ENCODE data around the gene ENG.
A peak's percentile ranks its signal among the peaks of the same experiment; 100 is the strongest.
"Not testable (repeated sequence)": the region's sequence is repeated elsewhere in the genome, so short reads cannot be mapped to it uniquely, and the experiment has no call there.

The ENG gene

DNA sequence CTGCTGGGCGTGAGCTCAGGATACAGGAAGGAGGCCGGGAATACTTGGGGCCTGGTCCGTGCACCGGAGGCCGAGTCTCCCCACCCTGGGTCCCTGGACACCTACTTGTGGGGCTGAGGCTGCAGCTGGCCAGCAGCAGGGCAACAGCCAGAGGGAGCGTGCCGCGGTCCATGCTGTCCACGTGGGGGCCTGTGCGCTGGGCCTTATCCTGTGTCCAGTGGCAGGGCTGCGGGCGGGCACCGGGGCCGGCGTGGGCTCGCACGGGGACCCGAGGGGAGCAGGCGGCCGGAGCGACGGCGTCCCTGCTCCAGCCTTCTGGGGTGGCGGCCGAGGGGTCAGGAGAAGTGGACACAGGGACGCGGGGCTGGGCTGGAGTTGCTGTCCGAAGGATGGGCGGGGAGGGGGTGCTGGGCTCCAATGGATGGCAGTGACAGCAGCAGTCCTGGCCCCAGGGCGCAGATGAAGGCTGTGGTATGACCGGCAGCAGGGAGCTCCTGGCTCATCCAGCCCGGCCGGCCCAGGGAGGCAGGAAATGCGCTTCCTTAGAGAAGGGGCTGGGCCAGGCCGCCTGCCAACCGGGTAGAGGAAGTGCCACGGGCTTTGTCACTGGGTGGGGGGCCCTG is at the start of gene ENG:
Gene ENG, minus strand, starts transcription at position 475 of the 623 bp plus-strand sequence. Its CDS starts 303 bp downstream, at position 172.
- DNase-seq (ENCODE audit: low read depth in 2 of 2) = no peak

DNA sequence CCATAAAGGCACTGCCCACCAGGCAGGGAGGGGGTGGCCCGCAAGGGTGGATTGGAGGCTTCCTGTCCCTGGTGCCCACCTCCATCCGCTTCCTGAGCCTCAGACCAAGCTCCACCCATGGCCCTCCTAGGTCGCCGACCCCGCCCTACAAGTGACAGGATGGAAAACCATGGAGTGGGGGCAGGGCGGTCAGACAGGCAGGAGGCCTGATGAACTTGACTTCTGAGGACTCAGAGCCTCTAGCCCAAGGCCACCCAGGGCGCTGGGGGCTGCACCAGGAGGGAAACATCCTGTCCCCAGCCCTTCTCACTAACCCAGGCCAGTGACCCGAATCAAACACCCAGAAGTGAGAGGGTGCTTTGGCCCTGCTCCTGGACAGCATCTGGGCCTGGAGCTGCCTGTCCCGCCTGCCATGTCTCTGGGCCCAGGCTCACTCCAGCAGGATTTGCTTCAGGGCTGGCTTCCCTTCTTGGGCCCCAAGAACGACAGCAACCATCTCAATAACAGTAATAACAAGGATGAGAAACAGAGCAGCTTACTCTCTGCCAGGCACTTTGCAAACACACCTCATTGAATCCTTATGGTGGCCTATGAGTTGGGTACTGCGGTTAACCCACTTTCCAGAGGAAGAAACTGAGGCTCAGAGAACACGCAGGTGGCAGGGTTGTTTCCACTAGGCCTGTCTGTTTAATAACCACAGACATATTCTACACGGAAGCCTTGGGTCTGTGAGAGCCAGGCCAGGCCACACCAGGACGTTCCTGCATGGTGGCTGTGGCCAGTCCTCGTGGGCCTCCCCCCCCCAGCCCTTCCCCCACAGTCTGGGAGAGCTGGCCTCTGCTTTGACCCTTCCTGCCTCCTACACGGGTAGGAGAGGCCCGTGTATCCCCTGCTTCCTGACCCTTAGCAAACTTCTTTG is 49.4 kb upstream of the ENG start:
- DNase-seq (ENCODE audit: low read depth in 2 of 2) = peak in 1 of 2 donors; percentile 86

DNA sequence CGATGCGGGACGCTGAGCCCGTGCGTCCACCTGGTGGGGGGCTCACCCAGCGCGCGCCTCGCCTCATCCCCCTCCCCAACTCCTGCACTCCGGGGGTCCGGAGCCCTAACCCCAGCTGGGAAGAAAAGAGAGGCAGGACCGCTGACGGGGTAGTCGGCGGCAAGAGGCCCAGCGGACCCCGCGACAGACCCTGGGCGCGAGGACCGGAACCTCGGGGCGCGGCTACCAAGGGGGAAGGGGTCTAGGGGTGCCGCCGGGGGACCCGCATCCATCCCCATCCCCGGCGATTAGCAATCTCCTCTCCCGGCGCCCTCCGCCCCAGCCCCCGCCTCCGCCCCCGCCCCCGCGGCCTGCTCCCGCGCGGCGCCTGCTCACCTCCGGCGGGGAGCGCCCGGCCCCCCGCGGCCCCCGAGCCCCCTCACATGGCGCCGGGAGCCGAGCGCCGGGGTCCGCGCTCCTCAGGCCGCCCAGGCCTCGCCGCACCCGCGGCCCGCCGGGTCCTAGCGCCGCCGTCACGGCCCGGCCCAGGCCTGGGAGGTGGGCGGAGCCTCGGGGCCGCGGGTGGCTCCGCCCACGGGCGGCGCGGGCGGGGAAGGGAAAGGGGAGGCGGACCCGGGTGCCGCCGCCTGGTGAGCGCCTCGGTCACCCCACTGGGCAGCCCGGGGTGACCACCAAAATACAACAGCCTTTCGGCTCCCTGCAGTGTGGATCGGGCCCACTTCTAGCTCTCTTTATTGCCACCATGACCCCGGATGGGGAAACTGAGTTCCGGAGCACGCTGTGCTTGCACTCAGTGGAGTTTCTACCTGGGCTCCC is 44.9 kb upstream of the ENG start, which contains the start of gene ST6GALNAC6:
Gene ST6GALNAC6, minus strand, starts transcription at position 476 of the 816 bp plus-strand sequence. CDS start 1,622 bp downstream, outside the sequence.
- DNase-seq (ENCODE audit: low read depth in 2 of 2) = peak; percentile 60 to 62

DNA sequence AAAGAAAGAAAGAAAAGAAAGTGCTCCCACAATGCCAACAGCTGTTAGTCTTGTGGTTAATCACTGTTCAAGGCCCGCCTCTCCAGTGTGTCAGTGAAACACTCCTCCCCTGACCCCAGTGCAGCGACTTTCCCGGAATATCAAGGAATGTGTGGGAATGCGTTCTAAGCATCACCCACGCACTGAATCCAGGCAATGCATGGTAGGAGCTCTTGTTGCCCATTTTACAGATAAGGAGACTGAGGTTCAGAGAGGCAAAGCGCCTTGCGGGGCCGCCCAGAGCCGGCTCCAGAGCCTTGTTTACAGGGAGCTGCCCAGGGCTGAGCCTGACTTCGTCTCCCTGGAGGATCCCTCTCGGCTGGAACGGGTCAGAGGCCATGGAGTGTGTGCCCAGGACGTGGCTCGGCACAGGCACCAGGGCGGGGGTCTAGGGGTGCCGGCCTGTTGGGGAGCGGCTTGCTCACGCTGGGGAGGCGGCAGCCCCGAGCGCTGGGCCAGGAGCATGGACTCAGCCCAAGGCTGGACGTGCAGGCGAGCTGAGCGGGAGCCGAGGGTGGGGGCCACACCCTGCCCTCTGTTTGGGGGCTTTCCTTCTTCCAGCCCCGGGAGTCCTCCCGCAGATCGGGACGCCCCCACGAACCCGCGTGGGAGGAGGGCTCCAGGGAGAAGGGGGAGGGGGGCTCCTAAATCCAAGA is 44.1 kb upstream of the ENG start:
- no peak for DNase-seq (ENCODE audit: low read depth in 2 of 2)

DNA sequence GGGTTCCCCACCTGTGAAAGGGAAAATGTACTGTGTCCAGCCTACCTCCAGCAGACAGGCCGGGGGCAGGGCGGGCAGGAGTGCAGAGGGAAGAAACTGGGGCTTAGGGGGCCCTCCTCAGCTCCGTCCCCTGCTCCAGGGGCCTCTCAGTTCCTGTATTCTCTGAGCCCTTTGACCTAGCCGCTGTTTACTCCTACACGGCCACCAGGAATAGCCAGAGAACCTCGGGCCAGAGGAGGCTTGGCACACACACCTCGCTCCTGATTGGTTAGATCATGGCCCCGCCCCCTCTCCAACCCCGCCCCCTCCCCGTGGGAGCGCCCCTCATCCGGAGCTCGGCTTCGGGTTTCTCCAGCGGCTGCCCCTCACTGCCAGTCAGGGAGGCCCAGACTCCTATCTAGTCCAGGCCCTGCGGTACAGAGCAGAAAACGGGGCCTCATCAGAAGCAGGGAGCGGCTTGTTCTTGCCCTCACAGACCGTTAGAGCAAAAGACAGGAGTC is 42.8 kb upstream of the ENG start:
- no peak for DNase-seq (ENCODE audit: low read depth in 2 of 2)

DNA sequence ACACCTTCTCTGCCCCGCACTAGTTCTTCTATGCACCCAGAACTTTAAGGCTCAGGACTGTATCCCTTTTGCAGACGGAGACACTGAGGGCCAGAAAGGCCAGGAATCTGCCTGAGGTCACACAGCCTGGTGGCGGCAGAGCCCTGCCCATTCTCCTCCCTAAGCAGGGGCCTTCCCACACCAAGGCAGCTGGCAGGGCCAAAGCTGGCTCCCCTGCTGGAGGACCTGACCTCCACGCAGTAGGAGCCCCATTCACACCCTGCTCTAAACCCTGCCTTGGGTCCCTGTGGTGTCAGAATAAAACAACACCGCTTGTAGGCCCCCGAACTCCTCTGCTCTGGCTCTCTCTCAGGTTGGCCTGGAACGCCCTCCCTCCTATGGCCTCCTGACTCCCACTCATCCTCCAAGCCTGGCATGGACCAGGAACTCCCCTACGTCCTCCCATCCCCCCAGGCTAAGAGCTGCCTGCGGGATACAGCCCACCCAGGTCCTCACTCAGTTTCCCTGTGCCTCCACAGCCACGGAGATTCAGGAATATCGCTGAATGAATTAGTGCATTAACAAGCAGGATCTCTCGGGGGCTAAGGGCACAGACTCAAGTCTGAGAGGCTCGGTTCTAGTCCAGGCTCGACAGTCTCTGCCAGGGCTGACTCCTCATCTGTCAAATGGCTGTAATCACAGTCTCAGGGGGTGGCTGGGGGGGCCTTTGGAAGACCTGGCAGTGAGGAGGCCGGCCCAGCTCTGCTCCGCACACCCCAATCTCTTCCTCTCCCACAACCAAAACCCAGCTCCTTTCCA is 42.1 kb upstream of the ENG start:
- DNase-seq (ENCODE audit: low read depth in 2 of 2) = no peak

DNA sequence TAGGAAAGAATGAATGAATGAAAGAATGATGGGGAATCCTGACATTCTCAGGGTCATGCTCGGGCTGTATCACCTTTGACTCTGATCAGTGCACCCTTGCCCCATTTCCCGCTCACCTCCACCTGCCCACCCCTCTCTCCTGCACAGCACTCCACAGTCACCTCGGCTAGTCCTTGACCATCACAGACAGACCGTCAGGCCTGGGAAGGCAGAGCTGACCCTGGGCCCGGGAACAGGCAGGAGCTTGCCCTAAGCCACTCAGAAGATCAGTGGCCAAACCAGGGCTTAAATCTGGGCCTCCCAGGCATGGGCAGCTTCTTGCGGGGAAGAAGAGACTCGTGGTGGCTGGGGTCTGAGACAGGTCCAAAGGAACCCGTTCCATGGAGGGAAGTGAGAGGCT is 41.4 kb upstream of the ENG start:
- no peak for DNase-seq (ENCODE audit: low read depth in 2 of 2)

DNA sequence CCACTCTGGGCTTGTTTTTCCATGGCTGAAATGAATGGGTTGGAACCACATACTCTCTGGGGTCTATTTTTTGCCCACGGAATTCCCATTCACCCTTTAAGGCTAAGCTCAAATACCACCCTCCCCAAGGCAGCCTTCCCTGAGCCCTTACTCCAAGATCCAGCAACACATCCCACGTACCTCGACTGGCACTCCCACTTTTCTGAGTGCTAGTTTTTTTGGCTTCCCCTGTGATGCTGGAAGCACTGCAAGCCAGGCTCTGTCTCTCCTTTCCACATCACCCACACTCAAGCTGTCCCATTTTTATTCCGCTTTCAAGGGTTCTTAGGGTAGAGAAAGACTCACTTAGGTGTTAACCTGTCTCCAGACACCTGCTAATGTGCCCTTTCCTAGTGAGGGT is 38.9 kb upstream of the ENG start:
- no peak for DNase-seq (ENCODE audit: low read depth in 2 of 2)

DNA sequence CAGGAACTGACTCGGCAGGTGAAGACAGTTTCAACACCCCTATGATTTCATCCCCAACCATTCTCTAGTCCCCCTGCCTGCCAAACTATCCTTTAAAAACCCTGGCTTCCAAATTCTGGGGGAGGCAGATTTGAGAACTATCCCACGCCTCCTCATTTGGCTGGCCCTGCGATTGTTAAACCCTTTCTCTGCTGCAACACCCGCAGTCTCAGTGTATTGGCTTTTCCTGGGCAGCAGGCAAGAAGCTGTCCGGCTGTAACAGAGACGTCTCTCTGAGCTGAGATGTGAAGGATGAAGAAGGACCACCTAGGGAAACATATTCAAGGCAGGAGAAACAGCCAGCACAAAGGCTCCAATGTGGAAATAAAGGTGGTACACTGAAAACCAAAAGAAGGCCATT is 38.4 kb upstream of the ENG start:
- DNase-seq (ENCODE audit: low read depth in 2 of 2) = no peak

DNA sequence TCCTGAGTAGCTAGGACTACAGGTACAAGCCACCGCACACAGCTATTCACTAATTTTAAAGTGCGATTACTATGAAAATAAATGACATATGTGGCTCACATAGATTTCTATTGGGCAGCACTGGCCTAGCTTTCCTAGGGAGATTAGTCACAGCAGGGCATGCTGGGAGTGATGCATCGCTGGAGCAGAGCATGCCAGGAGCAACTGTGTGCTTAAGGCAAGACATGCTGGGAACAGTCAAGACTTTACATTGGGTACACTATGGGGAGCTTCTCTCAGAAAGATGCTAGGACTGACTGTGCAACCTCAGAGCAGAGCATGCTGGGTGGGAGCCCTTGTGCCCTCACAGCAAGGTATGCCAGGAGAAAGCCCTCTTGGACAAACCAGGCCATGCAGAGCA is 35.6 kb upstream of the ENG start:
- no peak for DNase-seq (ENCODE audit: low read depth in 2 of 2)

DNA sequence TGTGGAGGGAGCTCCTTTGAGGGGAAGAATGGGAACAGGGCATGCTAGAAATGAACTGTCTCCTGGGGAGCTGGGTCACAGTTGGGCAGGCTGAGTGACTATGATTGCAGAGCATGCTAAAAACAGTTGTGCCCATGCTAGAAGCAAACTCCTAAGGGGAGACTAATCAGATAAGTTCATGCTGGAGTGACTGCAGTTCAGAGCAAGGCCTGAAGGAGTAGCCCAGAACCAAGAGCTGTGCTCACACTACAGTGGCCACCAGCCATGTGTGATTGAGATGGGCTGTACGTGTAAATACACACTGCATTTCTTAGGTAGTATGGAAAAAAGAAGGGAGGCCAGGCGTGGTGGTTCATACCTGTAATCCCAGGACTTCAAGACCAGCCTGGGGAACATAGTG is 33.3 kb upstream of the ENG start:
- no peak for DNase-seq (ENCODE audit: low read depth in 2 of 2)

DNA sequence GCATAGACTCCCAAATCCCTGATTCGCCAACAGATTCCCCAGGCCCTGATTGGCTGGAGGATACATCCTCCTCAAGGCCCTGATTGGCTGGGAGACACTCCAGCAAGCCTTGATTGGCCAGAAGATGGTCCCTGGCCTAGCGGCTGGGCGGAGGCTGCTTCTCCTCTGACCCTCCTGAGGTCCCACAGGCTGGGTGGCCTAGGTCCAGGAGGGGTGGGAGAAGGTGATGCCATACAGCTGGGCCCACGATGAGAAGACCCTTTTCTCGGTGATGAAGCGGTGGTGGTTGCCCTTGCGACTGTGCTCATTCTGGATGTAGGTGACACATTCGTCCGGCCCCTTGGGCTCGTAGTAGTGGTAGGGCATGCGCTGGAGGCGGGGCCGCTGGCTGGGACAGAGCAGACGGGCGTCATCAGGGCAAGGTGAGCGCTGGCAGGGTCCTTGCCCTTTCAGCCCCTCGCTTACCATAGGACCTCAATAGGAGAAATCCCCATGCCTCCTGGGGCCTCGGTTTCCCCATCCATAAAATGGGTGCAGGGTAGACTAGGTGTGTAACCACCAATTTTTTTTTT is 32.0 kb upstream of the ENG start:
- DNase-seq (ENCODE audit: low read depth in 2 of 2) = no peak

DNA sequence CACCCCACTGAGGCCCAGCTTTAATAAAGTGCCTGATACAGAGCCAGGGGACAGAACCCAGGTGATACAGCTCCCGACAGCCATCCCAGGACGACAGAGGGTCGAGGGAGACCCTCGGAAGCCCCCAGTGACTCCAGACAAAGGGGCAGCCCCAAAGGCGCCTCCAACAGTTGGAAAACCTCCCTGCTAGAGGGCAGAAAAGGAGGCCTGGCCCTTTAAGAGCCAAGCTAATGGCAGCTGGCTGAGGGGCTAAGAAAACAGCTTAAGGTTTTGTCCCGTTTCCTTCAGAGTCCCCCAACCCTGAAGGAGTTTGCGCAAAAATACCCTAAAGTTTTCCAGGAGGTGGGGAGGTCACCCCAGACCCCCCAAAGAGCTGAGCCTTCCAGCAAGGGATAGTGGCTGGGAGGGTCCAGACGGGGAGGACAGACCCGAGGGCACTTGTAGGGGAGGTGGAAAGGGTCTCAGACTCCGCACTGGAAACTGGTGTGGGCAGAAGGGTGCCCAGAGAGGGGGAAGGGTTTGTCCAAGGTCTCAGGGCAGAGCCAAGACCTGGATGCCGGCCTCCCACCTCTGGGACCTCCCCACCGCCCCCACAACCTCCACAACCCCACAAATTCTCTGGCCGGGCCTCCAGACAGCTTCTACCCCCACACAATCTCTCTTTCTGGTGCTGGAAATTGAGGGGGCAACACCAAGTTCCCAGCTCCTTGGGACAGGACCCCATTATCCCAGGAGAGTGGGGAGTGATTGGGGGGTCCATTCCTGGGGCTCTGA is 31.2 kb upstream of the ENG start:
- DNase-seq (ENCODE audit: low read depth in 2 of 2) = no peak

DNA sequence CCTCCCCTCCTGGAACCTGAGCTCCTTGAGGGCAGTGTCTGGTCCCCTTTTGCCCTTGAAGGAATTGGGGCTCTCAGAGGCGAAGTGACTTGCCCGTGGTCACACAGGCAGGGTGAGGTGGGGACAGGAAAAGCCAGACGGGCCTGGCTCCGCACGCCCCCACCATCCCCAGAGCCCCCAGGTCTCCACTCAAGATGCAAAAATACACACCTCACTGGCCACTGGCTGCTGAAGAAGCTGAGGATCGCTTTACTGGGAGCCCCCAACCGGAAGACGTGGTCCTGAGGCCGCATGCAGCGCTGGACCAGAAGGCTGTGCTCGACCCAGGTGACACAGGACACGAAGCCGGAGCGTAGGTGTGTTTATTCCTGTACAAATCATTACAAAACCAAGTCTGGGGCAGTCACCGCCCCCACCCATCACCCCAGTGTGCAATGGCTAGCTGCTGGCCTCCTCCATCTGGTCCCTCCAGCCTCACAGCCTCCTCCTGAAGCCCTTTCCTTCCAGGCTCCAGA is 30.6 kb upstream of the ENG start:
- DNase-seq (ENCODE audit: low read depth in 2 of 2) = no peak

DNA sequence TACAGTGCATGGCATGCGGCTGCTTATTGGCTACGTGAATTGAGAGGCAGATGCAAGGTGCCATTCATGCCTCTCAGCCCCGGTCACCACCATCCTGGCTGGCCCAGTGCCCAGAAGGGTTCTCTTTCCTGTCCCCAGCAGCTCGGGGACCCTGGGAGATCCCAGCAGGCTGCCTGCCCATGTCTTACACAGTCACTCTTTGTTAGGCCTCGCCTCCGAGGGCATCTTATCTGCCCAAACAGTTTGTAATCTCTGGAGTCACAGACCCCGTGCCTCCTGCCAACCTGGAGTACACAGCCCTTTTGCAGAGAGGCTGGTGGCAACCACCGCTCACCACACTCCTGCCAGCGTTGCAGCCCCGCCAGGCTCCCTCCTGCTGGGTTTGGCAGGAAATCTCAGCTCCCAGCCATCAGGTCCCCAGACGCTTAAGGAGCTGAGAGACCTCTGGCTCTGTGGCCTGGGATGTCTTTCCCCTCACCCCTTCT is 30.0 kb upstream of the ENG start:
- no peak for DNase-seq (ENCODE audit: low read depth in 2 of 2)

DNA sequence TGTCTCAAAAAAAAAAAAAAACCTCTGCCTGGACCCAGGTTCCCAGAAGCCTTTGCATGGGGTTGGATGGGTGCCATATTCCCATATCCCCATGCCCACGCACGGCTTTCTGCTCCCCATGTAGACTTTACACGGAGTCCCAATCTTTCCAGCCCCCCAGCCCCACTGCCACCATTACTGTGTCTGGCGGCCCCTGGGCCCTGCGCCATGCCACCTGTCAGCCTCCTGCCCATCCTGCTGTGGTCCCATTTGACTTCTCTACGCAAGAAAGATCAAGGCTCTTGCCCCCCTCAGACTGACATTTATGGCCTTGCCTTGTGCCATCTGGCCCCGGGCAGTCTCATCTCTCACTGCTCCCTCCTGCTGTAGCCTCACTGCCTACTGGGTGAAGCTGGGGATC is 29.5 kb upstream of the ENG start:
- DNase-seq (ENCODE audit: low read depth in 2 of 2) = no peak

DNA sequence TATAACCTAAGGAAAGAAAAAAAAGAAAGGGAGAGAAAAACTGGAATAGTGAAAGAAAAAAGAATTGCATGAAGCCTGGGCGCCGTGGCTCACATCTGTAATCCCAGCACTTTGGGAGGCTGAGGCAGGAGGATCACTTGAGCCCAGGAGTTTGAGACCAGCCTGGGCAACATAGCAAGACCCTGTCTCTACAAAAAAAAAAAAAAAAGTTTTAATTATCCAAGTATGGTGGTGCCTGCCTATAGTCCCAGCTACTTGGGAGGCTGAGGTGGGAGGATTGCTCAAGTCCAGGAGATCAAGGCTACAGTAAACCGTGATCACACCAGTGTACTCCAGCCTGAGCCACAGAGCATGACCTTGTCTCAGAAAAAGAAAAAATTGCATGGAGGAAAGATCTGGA is 27.3 kb upstream of the ENG start:
- not testable (repeated sequence) for DNase-seq (ENCODE audit: low read depth in 2 of 2)

DNA sequence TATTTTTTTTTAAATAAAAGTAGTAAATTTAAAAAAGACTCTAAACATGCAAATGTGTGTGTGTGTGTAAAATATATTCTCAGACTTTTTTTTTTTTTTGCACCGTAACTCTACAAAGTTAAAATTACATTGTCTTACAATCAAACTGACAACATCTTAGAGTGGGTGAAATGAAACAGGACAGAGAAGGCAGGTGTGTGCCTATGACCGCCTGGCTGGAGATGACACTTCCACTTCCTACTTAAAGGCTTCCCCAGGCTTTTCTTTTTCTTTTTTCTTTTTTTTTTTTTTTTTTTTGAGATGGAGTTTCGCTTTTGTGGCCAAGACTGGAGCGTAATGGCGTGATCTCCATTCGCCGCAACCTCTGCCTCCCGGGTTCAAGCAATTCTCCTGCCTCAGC is 25.7 kb upstream of the ENG start:
- DNase-seq (ENCODE audit: low read depth in 2 of 2) = no peak

Measured in activated CD4-positive, alpha-beta T cell treated with anti-CD3 and anti-CD28 coated beads for 24 hours (primary cell).